Ecto neural progenitor cell (in vitro differentiated cells): ENCODE data around the gene HDAC4.
"Not testable (repeated sequence)": the region's sequence is repeated elsewhere in the genome, so short reads cannot be mapped to it uniquely, and the experiment has no call there.

Experiments used
- DNase-seq: peaks from one replicate; pipeline ENCODE4 v3.0.0-alpha.2; 2018; ENCODE audit warnings: low spot score

Gene HDAC4

GRCh38 chr2:239085201-239085992 is 315.4 kb downstream of the HDAC4 start:
- DNase-seq: no peak

DNA sequence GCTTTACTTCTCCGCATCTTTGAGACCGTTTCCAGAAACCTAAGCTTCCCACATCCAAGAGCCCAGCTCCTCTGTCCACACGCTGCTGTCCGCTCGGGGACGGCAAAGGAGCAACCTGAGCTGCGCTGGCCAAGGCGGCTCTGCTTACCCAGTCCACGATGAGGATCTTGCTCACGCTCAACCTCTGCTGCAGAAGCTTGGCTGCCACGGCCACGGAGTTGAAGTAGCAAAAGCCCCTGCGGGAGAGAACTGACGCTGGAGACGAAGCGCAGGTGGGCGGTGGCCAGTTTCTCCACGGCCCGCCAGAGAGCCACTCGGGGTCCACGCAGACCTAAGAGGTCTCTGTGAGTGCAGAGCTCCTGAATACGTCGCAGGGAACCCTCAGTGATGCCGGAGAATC is 316.8 kb downstream of the HDAC4 start:
- DNase-seq: no peak

DNA sequence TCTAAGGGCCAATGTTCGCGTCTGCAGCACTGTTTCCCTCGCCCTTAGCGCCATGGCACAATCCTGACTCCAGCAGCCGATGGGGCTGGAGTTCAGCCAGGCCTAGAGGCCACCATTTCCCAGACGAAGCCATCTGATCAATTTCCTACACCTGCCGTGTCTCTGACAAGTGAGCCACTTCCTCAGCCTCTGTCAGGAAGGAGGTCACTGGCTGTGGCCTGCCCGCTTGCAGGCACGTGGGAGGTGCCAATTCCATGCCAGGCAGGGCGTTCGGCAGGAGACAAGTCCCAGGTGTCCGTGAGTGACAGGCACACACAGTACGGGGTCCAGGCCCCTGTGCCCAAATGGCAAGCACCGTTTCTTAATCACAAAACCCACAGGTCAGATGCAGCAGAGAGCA is 318.4 kb downstream of the HDAC4 start:
- no peak for DNase-seq

GRCh38 chr2:239081622-239082021 is 319.2 kb downstream of the HDAC4 start:
- DNase-seq: no peak

DNA sequence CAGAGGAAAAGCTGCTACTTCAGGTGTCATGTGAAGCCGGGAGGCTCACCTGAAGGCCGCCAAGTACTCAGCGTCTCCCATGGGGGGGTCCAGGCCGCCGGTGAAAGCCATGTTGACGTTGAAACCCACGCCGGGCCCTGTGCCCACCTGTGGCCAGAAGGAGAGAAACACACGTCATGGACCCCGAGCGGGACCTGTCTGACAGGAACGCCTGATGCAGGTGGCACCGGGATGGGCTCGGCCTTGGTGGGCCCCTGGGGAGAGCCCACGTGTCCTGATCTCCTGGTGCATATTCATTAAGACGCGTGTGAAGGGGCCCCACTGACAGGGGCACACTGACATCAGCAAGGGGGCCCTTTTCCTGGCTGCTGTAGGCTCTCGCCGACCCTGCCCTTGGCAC is 319.8 kb downstream of the HDAC4 start:
- no peak for DNase-seq

DNA sequence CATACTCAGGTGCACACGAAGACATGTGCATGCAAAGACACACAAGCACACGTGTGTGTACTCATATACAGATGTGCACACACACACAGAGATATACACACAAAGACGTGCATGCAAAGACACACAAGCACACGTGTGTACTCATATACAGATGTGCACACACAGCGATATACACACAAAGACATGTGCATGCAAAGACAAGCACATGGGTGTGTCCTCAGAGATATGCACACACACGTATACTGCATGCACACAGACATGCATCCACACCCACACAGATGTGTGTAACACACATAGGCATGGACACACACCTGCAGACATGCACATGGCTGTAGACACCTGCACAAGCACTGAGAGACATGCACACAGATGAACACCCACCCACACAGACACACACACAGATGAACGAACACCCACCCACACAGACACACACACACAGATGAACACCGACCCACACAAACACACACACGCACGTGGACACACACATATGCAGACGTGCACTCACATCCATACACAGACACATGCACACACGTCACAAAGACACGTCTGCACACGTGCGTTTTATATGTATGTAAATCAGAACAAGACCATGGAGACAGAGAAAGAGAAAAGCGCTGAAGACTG is 321.0 kb downstream of the HDAC4 start:
- DNase-seq: no peak

- DNase-seq: no peak
Observed at GRCh38 chr2:239078128-239078924, 322.5 kb downstream of the HDAC4 start.

DNA sequence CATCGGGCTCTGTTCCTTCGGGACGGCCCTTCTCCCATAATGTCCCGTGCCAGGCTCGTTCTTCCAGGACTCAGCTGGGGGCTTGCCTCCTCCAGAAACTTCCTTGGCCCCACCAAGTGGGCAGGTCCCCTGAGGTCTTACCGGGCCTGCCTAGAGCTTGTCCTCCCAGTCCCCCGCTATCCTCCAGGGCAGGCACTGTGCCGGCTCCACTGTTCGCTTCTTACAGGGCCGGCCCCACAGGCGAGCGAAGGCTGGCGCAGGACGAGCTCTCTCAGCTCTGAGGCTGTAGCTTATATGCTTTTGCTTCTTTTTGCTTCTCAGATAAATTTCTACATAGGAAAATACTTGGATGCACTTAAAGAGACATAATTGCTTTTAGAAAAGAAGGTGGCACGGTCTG is 323.6 kb downstream of the HDAC4 start:
- DNase-seq: no peak

GRCh38 chr2:239075918-239076758 is 324.7 kb downstream of the HDAC4 start:
- no peak for DNase-seq

- DNase-seq: no peak
Observed at GRCh38 chr2:239073745-239074530, 326.9 kb downstream of the HDAC4 start.

- DNase-seq: no peak
Observed at GRCh38 chr2:239073270-239073669, 327.6 kb downstream of the HDAC4 start.

- no peak for DNase-seq
Observed at GRCh38 chr2:239072786-239073185, 328.0 kb downstream of the HDAC4 start.

GRCh38 chr2:239070466-239070865 is 330.4 kb downstream of the HDAC4 start:
- no peak for DNase-seq

- DNase-seq: not testable (repeated sequence)
Observed at GRCh38 chr2:239069362-239070333, 331.2 kb downstream of the HDAC4 start.

GRCh38 chr2:239068411-239068810 is 332.4 kb downstream of the HDAC4 start:
- no peak for DNase-seq

DNA sequence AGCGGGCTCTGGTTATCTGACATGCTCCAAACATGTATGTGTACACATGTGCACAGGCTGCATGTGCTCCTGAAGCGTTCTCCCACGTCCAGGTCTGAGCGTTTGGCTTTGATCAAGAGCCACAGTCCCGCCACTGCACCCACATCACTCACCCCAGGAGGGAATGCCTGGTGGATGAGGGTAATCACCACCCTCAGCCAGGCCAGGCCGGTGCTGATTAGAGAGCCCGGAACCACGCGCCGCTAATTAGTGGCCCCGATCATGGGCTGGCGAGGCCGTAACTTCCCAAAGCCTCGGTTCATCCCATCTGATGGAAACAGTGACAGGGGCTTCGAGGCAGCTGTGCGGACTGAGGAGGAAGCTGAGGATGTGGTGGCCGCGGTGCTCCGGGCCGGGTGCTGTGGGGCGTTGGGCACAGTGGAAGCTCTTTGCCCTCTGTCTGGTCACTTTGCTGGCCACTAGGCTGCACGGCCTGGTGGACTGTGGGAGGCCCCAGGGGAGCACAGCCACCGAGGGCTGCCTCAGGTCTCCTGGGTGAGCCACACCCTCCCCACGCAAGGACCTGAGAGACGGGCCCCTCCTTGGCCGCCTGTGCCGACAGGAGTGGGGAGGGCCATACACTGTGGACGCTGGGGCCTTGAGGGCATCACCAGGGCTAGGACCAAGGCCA is 333.5 kb downstream of the HDAC4 start:
- DNase-seq: no peak

GRCh38 chr2:239066597-239066996 is 334.2 kb downstream of the HDAC4 start:
- DNase-seq: no peak

GRCh38 chr2:239065962-239066361 is 334.9 kb downstream of the HDAC4 start:
- no peak for DNase-seq

DNA sequence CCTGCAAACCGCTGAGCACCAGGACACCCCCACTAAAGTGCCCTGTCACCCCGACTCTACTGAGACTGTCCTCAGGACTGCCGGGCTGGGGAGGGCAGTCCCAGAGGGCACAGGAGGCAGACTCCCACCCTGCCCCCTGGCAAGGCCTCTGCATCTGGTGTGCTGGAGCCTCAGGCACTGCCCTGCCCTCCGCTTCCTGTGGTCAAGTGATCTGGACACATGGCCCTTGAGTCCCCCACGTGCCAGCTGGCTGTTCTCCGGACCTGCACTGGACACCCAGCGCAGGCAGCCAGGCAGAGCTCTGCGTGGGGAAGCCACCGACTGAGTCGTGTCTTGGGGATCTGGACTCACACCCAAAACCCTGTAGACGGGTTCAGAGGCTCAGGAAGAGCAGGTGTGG is 335.3 kb downstream of the HDAC4 start:
- no peak for DNase-seq
